ENCODE measurements around the gene ITLN2.
"Not testable (repeated sequence)": the region's sequence is repeated elsewhere in the genome, so short reads cannot be mapped to it uniquely, and the experiment has no call there.

The ITLN2 gene

DNA sequence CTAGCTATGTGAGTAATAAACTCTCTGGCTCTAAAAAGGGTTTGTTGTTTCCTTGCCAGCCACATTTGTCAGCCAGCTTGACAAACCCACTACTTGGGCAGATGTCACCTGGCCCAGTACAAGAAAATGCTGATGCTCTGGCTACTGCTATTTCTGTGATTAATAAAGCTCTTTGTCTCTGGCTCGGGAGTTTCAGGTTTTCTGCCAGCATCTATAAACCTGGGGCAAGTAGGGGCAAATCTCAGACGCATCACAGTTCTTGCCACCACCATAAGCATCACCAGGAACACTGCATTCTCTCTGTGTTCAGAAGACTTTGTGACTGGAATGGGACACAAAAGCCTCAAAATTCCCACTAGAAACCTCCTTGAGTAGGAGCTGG lies 2.5 kb downstream of the ITLN2 start:
- no peak for DNase-seq

DNA sequence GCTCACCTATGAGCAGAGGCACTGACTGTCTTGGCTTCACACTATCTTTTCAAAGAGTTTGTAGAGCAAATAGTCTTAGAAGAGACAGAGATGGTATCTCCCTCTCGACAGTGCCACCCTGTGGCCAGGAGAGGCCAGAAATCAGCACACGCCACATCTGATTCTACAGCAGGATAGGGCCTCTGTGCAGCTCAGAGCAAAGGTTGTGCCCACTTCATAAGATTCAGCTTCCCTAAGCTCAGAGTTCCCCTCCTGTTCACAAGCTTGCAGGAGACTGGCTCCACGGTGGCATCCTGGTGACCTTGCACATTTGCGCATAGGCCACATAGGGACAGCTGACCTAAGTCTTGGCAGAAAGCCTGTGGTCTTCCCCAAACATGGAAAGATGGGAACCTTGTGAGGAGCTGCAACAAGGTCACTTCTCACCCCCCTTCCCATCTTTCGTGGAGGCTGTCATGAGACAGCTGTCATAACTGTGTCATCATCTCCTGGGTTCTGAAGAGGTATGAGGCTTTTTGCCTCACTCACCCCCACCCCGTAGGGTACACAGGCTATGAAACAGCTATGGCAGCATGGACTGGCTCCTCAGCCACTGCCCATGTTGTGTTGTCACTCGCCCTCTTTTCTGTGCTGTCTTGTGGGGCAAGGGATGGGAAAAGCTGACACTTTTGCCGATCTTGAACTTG lies 3.0 kb downstream of the ITLN2 start:
- DNase-seq, result peak; percentile 45

DNA sequence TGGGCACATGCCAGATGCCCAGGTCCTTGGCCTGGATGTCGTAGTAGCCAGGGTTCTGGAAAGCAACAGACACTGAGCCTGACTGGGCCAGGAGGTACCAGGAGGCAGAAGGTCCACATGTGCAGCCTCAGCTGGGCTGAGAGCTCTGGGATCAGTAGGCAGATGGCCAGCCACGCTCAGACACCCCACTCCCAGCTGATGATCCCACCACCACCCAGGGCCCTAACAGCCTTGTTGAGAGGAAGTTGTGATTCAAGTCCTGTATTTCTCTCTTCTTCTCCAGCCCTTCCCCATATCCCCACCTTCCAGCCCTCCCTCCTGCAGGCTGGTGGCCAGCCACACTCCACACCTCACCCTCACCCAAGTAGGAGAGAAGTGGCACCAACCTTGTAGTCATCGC lies 4.0 kb downstream of the ITLN2 start:
- no peak for DNase-seq

DNA sequence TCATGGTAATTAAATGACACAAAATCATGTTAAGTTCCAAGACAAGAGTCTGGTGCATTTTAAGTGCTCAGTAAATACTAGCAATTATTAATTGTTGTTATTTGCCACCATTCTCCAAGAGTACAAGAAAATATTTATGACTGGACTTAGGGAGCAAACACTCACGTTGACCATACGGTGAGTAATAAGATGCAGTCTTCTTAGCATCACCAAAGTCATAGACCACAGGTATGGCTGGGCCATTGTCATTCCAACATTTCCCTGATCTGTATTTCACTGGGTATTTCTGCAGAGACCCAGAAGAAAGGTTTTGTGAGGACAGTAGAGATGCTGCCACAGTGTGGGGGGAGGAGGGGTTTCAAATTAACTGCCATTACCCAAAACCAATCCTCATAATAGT lies 4.7 kb downstream of the ITLN2 start:
- DNase-seq, result no peak

DNA sequence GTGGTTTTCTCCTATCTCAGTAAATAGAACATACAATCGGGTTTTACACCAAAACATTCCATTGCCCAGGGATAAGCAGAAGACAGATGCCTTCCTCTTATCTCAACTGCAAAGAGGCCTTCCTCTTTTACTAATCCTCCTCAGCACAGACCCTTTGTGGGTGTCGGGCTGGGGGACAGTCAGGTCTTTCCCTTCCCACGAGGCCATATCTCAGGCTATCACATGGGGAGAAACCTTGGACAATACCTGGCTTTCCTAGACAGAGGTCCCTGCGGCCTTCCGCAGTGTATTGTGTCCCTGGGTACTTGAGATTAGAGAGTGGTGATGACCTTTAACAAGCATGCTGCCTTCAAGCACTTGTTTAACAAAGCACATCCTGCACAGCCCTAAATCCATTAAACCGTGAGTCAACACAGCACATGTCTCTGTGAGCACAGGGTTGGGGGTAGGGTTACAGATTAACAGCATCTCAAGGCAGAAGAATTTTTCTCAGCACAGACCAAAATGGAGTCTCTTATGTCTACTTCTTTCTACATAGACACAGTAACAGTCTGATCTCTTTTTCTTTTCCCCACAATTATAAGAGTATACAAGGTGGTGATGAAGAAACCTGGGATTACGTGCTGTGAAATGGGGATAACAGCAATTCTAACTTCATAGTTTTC lies 5.3 kb downstream of the ITLN2 start:
- DNase-seq, result not testable (repeated sequence)

DNA sequence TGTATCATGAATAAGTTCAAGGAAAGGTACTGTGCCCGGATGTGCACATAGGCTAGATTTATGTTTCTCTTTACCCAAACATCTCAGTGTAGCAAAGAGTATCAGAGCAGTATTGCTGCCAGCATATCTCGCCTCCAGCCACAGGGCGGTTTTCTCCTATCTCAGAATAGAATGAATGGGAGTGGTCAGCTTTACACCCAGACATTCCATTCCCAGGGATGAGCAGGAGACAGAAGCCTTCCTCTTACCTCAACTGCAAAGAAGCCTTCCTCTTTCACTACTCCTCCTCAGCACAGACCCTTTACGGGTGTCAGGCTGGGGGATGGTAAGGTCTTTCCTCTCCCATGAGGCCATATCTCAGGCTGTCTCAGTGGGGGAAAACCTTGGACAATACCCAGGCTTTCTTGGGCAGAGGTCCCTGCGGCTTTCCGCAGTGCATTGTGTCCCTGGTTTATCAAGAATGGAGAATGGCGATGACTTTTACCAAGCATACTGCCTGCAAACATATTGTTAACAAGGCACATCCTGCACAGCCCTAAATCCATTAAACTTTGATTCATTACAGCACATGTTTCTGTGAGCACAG lies 7.3 kb downstream of the ITLN2 start:
- not testable (repeated sequence) for DNase-seq

DNA sequence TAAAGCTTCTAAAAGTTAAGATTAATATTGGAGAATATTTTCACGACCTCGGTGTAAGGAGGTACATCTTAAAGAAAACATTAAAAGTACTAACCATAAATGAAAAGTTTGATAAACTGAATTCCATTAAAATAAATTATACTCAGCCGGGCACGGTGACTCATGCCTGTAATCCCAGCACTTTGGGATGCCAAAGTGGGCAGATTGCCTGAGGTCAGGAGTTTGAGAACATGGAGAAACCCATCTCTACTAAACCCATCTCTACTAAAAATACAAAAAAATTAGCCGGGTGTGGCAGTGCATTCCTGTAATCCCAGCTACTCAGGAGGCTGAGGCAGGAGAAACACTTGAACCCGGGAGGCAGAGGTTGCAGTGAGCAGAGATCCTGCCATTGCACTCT lies 8.7 kb downstream of the ITLN2 start:
- not testable (repeated sequence) for DNase-seq

DNA sequence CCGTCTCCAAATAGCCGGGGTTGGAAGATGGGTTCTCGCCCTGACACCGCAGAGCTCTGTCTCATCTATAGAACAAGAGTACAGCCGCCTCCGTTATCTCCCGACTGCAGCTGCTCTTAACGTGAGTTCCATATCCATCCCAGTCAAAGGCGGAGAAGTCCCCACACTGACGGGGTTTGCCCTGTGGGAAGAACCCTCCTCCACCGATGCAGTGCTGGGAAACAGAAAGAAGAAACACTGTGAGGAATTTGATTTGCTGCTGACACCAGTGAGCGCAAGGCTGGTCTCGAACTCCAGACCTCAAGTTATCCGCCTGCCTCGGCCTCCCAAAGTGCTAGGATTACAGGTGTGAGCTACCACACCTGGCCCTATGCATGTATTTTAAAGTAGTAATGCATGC lies 9.5 kb downstream of the ITLN2 start:
- no peak for DNase-seq

DNA sequence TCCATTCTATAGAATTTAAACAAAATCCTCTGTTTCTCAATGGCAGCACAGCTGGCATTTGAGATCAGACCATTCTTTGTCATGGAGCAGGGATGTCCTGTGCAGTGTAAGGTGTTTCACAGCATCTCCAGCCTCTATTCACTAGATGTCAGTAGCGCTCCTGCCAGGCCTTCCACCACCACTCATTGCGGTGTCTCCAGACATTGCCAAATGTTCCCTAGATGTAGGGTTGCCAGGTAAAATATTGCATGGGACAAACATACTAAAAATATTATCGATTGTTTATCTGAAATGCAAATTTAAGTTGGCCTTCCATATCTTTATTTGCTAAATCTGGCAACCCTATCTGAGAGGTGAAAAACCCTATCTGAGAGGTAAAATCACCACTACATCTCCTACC lies 11.7 kb downstream of the ITLN2 start:
- DNase-seq, result no peak

DNA sequence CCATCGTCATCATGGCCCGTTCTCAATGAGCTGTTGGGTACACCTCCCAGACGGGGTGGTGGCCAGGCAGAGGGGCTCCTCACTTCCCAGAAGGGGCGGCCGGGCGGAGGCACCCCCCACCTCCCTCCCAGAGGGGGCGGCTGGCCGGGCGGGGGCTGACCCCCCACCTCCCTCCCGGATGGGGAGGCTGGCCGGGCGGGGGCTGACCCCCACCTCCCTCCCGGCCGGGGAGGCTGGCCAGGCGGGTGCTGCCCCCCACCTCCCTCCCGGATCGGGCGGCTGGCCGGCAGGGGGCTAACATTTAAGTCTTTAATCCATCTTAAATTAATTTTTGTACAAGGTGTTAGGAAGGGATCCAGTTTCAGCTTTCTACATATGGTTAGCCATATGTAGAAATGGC lies 17.9 kb downstream of the ITLN2 start:
- not testable (repeated sequence) for DNase-seq

DNA sequence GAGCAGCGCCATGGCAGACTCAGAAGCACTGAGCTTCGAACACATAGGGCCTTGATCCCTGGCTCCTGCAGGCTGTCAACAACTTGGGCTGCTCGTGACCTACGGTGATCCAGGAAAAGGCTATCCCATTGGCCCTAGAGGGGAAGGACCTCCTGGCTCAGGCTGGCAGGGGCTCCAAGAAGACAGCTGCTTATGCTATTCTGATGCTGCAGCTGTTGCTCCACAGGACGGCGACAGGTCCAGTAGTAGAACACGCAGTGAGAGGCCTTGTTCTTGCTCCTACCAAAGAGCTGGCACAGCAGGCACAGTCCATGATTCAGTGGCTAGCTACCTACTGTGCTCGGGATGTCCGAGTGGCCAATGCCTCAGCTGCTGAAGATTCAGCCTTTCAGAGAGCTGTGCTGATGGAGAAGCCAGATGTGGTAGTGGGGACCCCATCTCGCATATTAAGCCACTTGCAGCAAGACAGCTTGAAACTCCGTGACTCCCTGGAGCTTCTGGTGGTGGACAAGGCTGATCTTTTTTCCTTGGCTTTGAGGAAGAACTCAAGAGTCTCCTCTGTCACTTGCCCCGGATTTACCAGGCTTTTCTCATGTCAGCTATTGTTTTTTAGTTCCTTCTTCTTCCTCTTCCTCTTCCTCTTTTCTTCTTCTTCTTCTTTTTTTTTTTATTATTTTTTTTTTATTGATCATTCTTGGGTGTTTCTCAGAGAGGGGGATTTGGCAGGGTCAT lies 18.9 kb downstream of the ITLN2 start:
- DNase-seq, result no peak

DNA sequence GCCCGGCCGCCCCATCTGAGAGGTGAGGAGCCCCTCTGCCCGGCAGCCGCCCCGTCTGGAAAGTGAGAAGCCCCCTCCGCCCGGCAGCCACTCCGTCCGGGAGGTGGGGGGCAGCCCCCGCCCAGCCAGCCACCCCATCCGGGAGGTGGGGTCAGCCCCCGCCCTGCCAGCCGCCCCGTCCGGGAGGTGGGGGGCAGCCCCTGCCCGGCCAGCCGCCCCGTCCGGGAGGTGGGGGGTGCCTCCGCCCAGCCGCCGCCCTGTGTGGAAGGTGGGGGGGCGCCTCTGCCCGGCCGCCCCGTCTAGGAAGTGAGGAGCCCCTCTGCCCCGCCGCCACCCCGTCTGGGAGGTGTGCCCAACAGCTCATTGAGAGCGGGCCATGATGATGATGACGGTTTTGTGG lies 21.3 kb downstream of the ITLN2 start:
- DNase-seq, result not testable (repeated sequence)

DNA sequence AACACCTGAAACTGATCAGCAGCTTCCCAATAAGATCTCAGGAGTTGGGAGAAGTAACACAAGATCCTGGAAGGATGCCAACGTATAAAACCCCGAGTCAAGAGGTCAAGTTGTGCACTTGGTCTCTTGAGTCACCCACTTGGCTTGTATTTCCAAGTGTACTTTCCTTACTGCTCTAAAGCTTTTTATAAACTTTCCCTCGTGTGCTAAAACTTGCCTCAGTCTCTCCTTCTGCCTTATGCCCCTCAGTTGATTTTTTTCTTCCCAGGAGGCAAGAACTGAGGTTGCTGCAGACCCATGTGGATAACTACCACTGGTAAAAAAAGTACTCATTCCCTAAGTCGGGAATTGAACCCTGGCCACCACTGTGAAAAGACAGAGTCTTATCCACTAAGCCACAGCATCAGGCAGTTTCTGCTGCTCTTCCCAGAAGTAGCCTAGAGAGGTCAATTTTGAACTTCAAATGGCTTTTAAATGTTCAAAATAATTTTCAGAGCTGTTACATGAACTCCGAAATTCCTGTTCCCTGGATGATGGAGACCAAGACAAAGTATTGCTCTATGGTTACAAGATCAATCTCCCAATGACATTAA lies 28.9 kb downstream of the ITLN2 start:
- DNase-seq, result no peak

DNA sequence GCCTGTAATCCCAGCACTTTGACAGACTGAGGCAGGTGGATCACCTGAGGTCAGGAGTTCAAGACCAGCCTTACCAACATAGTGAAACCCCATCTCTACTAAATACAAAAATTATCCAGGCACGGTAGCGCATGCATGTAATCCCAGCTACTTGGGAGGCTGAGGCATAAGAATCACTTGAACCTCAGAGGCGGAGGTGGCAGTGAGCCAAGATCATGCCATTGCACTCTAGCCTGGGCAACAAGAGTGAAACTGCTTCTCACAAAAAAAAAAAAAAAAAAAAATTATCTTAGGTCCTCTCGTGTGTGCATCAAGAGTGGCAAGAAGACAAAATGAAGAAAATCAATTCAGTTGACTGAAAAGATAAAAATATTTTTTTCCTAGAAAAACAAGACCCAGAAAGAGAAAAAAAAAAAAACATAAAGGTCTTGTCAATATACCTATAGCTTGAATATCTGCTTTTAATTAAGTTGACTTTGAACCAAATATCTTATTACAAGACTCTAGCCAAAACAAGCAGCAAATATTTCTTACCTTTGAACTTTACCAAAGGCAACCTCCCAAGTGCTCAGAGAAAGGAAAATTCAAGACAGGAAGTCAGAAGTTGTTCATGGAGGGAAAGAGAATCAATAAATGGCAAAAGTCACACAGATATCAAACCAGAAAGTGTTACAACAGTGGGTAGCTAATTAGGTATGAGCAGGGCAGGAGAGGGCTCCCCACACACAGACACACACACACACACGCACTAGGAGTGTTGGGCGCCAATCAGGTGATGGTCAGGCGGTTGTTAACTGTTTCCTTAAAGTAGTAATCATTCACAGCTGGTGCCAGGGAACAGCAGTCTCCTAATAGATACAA lies 29.6 kb downstream of the ITLN2 start:
- DNase-seq, result no peak

DNA sequence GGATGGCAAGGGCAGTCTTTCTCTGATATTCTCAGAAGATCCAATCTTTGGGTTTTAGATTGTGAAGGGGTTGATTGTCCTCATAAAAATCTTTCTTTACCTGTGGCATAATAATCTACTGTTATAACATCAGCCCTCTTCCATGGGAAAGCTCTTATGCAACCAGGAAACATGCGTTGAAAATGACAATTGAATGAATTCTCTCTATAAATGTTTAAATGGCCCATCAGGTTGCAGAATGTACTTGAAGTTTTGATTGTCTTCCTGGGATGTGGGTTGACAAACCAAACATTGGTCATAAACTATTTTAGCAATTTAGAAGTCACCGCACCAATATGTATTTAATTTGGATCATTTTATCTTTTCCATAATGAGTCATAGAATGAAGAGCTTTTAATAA lies 37.9 kb downstream of the ITLN2 start:
- no peak for DNase-seq

DNA sequence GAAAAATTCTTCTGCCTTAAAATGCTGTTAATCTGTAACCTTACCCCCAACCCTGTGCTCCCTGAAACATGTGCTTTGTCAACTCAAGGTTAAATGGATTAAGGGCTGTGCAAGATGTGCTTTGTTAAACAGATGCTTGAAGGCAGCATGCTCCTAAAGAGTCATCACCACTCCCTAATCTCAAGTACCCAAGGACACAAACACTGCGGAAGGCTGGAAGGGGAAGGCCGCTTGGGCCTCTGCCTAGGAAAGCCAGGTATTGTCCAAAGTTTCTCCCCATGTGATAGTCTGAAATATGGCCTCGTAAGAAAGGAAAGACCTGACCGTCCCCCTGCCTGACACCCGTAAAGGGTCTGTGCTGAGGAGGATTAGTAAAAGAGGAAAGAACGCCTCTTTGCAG lies 41.4 kb downstream of the ITLN2 start:
- DNase-seq, result not testable (repeated sequence)

DNA sequence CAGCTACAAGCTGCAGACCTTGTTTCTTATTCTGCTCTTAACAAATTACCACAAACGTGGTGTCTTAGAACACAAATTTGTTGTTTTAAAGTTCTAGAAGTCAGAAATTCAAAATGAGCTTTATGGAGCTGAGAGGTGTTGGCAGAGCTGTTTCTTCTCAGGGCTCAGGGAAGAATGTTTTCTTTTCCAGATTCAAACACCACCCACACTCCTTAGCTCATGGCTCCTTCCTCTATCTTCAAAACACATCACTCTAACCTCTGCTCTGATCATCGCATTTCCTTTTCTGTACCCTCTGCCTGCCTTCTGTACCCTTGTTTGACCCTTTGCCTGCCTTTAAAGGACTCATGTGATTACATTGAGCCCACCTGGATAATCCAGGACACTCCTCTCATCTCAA lies 42.7 kb downstream of the ITLN2 start:
- no peak for DNase-seq

DNA sequence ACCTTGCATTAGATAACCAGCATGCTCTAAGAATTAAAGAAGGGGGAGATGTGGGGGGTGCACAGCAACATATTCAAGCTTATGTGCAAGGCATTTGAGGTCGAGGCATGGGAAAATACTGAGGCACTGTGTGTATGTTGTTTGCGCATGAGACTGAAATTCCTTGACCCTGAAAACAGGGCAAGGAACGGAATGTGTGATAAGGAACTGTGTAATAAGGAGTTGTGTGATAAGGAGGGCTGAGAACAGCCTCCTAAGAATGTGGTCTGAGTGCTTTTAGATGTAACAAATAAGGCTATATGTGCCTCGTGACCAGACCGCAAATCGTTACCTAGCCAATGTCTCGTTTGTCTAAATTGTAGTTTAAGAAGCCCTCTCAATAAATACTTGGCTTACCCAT lies 43.2 kb downstream of the ITLN2 start:
- DNase-seq, result no peak

DNA sequence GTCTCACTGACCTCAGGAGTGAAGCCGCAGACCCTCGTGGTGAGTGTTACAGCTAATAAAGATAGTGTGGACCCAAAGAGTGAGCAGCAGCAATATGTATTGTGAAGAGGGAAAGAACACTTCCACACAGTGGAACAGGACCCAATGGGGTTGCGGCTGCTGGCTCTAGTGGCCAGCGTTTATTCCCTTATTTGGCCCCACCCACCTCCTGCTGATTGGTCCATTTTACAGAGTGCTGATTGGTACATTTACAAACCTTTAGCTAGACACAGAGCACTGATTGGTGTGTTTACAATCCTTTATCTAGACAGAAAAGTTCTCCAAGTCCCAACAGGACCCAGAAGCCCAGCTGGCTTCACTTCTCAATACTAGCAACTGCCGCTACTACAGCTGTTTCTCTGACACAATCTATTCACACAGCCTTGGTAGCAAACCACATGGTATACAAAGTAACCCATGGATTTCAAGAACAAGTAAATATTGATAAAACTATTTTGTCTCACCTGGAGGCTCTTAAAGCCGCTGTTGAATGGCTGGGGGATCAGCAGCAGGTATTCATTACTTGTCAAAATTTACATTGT lies 44.3 kb downstream of the ITLN2 start:
- no peak for DNase-seq

DNA sequence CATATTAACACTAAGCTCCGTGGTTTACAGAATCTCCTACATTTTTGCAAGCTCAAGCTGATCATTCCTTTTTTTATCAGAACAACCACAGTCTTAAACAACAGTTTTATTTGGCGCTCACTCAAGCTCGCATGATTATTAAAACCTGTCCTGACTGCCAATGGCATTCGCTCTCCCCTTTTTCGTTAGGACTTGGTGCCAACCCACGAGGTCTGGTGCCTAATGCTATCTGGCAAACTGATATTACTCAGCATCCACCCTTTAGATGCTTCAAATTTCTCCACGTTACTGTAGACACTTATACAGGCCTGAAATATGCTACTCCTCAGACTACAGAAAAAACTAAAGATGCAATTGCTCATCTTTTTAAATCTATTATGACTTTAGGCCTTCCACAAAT lies 46.6 kb downstream of the ITLN2 start:
- DNase-seq, result no peak

DNA sequence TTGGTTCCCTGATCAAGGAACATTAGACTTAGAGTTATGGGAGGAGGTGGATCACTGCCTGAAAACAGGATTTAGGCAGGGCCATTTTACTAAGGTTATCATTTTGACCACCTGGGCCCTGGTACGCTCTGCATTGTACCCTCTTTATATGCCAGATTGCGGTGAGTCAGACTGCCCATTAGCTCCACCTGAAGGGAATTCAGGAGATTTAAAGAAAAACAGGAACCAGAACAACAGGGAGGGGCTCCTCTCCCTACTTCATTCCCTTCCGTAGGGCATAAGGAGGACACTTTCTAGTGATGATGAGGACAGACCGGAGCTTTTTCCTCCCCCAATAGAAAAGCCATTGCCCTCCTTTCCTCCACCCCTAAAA lies 49.0 kb downstream of the ITLN2 start:
- no peak for DNase-seq
